Measurements from ENCODE around the gene CASKIN2.
"Not testable (repeated sequence)": the region's sequence is repeated elsewhere in the genome, so short reads cannot be mapped to it uniquely, and the experiment has no call there.

The CASKIN2 gene

DNA sequence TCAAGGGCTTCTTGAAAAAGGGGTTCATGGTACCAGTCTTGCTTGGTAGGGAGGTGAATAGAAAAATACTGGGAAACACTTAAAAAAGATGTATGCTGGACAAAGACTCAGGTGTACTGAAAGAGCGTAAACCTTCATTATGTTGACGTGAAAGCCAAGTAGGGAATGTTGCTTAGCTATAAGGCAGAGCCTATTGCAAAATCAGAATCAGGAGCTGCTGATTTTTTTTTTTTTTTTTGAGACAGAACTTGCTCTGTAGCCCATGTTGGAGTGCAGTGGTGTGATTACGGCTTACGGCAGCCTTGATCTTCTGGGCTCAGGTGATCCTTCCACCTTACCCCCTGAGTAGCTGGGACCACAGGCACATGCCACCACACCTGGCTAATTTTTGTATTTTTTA, 55.0 kb downstream of the CASKIN2 start:
- no peak for DNase-seq

DNA sequence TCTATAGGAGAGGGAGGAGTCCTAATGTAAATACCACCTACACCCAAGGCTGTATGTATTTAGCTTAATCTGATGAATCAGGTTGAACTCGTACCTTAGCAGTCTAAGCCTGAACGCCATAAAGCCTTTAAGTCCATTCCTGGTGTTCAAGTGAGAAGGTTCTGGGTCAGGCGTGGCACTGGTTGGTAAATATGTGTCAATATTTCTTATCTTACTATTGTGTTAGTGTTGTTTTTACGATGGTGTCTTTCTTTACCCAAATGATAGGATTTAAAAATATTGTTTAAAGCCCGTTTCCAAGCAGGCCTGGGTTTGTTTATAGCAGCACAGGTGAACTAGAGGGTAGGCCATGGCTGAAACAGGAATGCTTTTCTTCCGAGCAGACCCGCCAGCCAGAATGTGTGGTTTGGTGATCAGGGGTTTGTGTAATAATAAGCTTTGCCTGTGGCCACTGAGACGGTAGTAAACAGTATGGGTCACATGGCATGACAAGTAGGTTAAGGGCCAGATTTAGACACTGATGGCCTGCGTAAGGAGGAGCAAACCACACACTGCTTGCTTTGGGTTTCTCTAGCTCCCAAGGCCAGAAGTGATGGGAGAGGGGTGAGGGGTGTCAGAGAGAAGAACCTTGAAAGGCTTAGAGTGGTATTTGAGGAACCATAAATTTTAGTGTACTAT, 55.6 kb downstream of the CASKIN2 start:
- DNase-seq: no peak

DNA sequence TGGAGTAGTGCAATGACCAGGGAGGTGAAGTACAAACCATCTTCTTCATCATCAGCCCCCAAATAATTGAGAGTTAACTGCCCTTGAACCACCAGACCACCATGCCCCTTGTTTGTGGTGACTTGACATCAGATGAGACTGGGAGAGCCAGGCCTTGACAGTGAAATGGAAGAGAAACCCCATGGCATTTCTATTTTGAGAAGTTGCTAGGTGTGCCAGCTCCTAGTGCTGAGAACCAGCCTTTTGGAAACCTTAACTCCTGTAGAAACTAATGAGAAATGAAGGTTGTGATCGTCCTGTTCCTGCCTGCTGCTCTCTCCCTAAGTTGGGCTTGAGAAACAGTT, 56.1 kb downstream of the CASKIN2 start:
- no peak for DNase-seq

DNA sequence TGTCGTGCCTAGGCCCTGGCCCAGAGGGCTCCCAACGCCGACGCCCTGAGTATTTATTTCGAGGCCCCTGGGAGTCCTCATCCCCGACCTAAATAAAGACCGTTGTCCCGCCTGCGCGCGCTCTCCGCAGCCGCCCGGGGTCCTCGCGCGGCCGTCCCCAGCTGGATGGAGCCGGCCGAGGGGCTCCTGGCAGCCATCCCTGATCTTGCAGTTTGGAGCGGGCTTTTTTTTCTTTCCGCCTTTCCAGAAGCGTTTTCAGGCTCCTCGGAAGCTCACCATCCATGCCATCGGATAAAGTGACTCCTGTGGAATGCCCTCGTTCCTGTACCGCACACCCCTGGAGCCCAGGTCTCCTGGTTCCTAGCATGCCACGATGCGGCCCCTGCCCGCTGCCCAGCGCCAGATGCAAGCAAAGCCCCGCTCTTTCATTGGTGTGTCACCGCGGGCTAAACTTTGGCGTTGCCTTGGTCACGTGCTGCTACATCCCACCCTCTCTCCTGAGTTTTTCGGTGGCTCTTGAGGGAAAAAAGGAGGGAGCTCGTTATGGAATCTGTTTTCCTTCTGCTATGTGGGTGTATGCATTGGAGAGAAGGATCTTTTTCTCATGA, 58.2 kb downstream of the CASKIN2 start:
- DNase-seq: peak; percentile 2 to 3

DNA sequence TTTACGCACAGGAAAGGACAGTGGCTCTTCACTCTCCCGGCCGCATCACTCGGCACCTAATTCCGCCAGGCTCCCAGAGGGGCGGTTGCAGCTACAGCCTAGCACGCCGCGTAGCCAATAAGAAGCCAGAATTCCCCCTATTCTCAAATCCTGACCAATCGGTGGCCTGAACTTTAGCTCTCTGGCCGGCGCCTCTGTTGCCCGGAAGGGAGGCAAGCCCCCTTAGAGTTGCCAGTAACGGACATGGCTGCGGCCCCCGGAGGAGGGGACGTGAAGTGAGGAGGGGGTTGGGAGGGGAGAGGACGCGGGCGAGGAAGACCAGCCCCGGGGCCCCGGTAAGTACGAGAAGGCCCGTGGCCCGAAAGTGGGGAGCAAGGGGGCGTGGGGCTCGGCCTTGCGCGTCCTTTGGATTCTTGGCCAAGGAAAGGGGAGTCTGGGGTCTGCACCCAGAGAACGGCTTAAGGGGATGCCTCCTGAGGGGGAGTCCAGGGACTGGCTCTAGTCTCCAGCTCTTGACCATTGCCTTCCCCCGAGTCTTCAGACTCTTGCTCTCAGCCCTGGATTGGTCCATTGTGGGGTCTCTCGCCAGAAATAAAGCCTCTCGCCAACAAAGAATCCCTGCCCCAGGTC, 58.8 kb downstream of the CASKIN2 start, which contains the start of gene TMEM94:
Gene TMEM94, plus strand, starts transcription at position 219 of the 630 bp plus-strand sequence. CDS start 15,271 bp downstream, outside the sequence.
- peak; percentile 90 to 91 for DNase-seq

DNA sequence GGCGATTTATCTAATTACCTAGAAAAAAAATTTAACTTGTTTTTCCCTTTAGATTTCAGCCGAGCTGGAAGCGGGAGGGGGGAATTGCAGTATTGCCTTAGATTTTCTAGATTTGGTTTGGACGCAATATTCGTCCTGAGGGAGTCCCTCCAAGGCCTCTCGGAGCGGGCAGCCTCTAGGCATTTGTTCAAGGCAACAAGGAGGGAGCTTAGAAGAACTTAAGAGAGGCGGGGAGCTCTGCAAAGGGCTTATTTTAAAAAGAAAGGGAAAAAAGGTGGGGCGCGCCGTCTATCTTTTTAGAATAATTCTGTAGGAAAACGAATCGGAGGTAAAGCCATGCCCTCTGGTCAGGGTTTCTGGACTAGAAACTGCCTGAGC, 59.3 kb downstream of the CASKIN2 start:
- DNase-seq: no peak

DNA sequence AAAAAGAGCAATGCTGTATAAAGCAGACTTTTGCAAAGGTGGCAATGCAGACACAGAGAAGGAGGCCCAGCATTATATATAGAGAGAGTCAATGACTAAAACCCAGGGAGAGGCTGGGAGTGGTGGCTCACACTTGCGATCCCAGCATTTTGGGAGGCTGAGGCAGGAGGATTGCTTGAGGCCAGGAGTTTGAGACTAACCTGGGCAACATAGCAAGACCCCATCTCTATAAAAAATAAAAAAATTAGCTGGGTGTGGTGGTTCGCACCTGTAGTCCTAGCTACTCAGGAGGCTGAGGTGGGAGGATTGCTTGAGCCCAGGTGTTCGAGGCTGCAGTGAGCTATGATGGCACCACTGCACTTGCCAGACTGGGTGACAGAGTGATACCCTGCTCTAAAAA, 60.7 kb downstream of the CASKIN2 start:
- DNase-seq: not testable (repeated sequence)

DNA sequence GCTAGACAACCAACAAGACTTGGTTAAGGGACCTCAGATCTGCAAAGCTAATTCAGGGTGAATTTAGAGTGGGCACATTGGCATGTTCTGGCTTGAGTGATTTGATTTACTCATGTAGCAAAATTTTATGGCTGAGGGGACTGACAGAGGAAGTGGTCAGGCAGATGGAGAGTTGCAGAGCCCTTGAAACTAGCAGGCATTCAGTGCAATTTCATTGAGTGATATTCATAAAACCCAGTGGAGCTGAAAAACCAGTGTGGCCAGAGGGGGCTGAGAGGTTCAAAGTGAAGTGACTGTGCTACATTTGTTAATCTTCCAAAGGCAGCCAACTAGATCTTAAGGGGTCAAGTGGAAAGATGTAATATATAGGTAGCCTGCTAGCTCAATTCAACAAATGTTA, 61.1 kb downstream of the CASKIN2 start:
- DNase-seq: no peak

DNA sequence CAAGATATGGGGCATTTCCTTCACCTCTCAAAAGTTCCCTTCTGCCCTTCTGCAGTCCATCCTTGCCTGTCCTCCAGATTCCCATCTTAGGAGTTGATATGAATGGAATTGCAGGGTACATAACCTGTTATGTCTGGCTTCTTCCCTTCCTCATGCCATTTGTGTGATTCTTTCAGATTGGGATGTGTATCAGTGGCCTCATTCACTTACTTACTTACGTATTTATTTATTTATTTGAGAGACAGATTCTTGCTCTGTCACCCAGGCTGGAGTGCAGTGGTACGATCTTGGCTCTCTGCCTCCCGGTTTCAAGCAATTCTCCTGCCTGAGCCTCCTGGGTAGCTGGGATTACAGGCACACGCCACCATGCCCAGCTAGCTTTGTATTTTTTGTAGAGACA, 65.1 kb downstream of the CASKIN2 start:
- DNase-seq: no peak

Measured in activated CD4-positive, alpha-beta T cell treated with anti-CD3 and anti-CD28 coated beads for 4 hours (primary cell).